Skeletal muscle cell (primary cell): ENCODE data around the gene AKAP8L.
A peak's percentile ranks its signal among the peaks of the same experiment; 100 is the strongest.

ENCODE experiments used
- DNase-seq: peaks from one replicate; pipeline ENCODE4 v3.0.0-alpha.2; 2010; ENCODE audit warnings: low read depth
- H3K4me3 ChIP-seq: 2 replicates; pipeline ENCODE4 v1.5.1; 2011; ENCODE audit warnings: low read depth, mild to moderate bottlenecking, control low read depth, low read length, moderate library complexity

AKAP8L gene

DNA sequence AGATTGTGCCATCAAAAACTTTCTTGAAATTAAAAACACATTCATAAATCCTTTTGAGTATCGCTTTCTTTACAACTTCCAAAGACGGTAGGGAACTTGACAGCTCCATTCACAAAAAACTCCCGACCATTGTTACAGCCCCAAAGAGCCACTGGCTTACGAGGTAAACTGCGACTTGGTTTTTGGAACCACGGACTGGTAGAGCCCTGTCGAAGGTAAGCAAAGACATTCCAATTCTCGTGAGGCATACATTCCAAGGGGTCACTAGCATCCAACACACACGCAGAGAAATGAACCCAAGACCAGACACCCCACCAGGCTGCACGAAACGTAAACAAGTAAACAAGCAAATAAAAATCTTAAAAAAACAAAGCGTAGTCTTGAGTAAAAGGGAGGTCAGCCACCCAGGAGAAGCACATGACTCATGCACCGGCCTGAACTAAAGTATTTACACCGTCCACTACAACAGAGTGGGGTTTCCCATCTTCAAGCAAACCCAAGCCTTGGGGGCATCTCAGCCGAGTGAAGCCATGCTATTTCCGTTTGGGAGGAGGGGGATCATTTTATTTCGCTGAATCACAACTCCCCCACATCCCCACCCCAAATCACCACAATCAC, 87.9 kb downstream of the AKAP8L start:
- DNase-seq: peak; percentile 37
- H3K4me3 ChIP-seq: peak overlapping the region; percentile 90
